Measurements from ENCODE around the gene MED29. TPM values are rescaled to one million over a fixed set of nuclear protein-coding genes. Genes with fewer than 3 reads are reported as not detected.

Gene MED29
- total RNA-seq, 1 experiment from 2014 or later = 32.0 TPM

DNA sequence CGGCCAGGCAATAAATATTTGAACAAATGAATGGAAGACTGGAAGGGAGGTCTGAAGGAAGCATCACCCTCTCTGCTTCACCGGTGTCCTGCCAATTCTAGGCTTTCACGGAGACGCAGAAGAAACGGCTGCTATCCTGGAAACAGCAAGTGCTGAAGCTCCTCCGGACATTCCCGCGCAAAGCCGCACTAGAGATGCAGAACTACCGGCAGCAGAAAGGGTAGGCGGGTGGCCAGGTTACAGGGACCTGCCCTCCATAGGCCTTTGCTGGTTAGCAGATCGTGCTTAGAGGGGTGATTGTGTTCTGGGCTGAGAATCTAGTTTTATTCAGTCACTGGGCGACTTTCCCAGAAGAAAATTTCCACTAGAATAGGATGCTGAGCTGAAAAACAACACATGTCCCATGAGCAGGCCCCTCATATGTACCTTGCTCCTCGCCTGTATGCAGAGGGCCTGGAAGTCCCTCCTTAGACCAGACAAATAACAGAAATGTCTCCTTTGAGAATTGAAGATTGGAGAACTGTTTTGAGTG lies 11.2 kb upstream of the MED29 start:
- no peak overlapping the region for H3K4me2 ChIP-seq (ENCODE audit: low read length)
- H2AFZ ChIP-seq (ENCODE audit: low read depth, low read length, poor library complexity, severe bottlenecking) = no peak overlapping the region
- no peaks in the 10 kb centered on the region for H3K27me3 ChIP-seq (ENCODE audit: insufficient read depth, low read length)
- H3K9ac ChIP-seq (ENCODE audit: low read length) = no peak overlapping the region
- H3K36me3 ChIP-seq (ENCODE audit: control insufficient read depth in 1 of 2, insufficient read depth in 2 of 2, low read length in 2 of 2) = peaks cover 51 to 64% of the 10 kb centered on the region in 2 experiments; a peak in 3 of 4 replicates
- H3K9me3 ChIP-seq (ENCODE audit: control insufficient read depth in 1 of 2, insufficient read depth in 1 of 2, low read depth in 1 of 2, low read length in 2 of 2) = no peaks in the 10 kb centered on the region
- no TSS peak for BruUV-seq (replicated peaks)
- ATAC-seq (no peak), DNase-seq (ENCODE audit: low read depth, low spot score) (no peak)
- TF ChIP-seq EZH2 (IDR thresholded peaks at IDR 0.05) = no peak
- TF ChIP-seq ZBTB33 (IDR thresholded peaks at IDR 0.05; ENCODE audit: extremely low read depth, insufficient replicate concordance, low read length) = no peak
- TF ChIP-seq SIN3A (IDR thresholded peaks at IDR 0.05; ENCODE audit: low read depth) = no peak
- no peak for TF ChIP-seq ELF1 (IDR thresholded peaks at IDR 0.05; ENCODE audit: borderline replicate concordance, low read depth)
- TF ChIP-seq TCF7L2 (IDR thresholded peaks at IDR 0.05; ENCODE audit: borderline replicate concordance, extremely low read depth, insufficient read depth, insufficient read length) = no peak
- no peak for TF ChIP-seq POLR2AphosphoS5 (IDR thresholded peaks at IDR 0.05; ENCODE audit: low read depth, low read length)
- no peak for TF ChIP-seq YY1 (IDR thresholded peaks at IDR 0.05; ENCODE audit: extremely low read depth, insufficient replicate concordance, low read depth, low read length)
- no peak for TF ChIP-seq POLR2A (IDR thresholded peaks at IDR 0.05; ENCODE audit: borderline replicate concordance, extremely low read depth, insufficient read depth, insufficient read length)
- no peak for TF ChIP-seq FOSL1 (IDR thresholded peaks at IDR 0.05; ENCODE audit: low read depth)
- TF ChIP-seq, protein P1, sequence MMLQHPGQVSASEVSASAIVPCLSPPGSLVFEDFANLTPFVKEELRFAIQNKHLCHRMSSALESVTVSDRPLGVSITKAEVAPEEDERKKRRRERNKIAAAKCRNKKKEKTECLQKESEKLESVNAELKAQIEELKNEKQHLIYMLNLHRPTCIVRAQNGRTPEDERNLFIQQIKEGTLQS (IDR thresholded peaks at IDR 0.05) = no peak
- H3K79me2 ChIP-seq (ENCODE audit: insufficient read depth, low read length) = no peaks in the 10 kb centered on the region
- ChIA-PET POLR2A (interaction anchor here (0.6 kb wide), 1 partner anchor 13 kb away, joined by 3 read pairs; no protein-coding TSS in a partner anchor), CTCF (no interaction called here), RAD21 (ENCODE audit: low non-redundant PET in 1 of 2, low total read pairs in 2 of 2, uncharacterized antibody in 2 of 2, unreplicated experiment in 2 of 2) (no interaction called here)
- H3K4me3 ChIP-seq (replicated peaks in 1 of 2; ENCODE audit: low read depth in 1 of 2, low read length in 2 of 2) = no peak overlapping the region
- H3K27ac ChIP-seq (ENCODE audit: low read depth, low read length) = no peak overlapping the region
- no peaks in the 10 kb centered on the region for H3K9me2 ChIP-seq (ENCODE audit: insufficient read depth)
- H3K4me1 ChIP-seq (ENCODE audit: control insufficient read depth in 1 of 2, insufficient read depth in 2 of 2, low read length in 2 of 2) = no peaks in the 10 kb centered on the region
- no peaks in the 10 kb centered on the region for H4K20me1 ChIP-seq (ENCODE audit: insufficient read depth)
- intact Hi-C loops (cut with micrococcal nuclease) = no loop called here
